SHP77 treated with DMSO at 0.1 percent for 48 hours (cell line): Measurements from ENCODE around the gene RALGAPB.

ENCODE experiments used
- DNase-seq: peaks from one replicate; lab custom pipeline; 2025; lab: John Stamatoyannopoulos, UW

RALGAPB gene

DNA sequence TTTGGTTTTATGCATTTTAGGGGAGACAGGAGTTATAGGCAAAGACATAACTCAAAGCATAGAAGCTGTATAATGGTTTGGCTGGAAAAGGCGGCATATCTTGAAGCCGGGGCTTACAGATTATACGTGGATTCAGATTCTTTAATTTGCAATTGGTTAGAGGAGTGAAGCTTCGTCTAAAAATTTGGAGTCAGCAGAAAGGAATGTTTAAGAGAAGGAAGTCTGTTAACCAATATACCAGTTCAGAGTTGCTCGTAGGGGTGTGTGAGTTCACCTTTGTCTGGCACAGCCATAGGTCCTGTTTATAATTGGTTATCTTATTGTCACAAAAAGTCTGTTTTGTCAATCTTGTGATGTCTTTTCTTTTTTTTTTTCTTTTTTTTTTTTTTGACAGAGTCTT, 137.9 kb downstream of the RALGAPB start:
- DNase-seq = no peak

DNA sequence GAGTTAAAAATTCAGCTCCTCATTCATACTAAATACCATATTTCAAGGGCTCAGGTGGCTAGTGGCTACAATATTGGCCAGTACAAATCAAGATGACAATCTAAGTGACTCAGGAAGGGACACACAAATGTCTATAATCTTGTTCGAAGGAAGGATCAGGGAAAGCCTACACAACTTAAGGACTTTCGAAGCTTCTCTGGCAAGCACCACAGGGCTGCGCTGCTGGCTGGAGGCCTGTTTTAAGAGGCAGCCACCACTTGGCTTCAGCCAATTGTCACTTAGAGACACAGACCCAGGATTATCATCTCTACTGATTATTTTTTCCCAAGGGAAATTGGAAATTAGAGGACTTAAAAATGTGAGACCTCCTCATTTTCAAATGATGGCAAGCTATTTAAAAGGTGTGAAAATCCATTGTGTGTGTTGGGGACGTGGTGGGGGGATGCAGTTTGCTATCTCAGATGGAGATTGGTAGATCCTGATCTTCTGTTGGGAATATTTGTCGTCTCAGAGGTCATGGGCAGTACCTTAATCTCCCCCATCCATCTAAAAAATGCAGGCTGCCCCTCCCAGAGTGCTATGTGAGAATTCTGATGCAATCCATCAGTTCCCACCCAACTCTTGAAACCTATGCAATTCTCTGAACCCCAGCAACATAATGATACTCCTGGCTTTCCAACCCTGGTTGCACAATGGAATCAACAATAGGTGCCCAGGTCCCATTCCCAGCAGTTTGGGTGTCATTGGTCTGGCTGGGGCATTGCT, 140.3 kb downstream of the RALGAPB start:
- DNase-seq = no peak

DNA sequence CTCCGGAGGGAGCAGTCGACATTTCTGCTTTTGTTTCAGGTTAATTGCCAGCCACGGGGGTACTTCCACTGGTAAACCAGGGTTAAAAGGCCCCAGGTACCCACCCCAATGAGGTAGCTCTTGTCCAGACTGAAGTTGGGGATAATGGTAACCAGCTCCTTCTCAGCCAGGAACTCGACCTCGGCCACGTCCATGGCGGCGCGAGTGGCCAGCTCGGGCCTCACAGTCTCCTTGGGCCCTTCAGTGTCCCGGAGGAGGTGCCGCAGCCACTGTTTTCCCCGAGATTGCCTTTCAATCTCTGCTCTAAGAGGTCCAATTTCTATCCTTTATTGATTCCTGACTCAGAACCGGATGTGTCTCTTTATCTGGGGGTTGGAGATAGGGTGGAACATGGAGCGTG, 142.6 kb downstream of the RALGAPB start:
- DNase-seq = no peak

DNA sequence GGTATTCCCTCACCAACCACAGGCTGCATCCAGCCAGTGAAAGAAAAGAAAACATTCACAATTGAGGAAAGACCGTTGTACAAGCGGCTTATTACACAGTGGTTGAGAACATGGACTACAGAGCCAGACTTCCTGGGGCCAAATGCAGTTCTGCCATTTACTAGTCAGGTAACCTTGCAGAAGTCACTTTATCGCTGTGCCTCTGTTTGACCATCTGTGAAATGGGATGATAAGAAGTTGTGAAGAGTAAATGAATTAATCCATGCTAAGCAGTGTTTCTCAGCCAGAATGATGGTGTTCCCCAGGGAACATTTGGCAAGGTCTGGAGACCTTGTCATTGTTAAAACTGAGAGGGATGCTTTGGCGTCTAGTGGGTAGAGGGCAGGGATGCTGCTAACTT, 143.8 kb downstream of the RALGAPB start:
- no peak for DNase-seq

DNA sequence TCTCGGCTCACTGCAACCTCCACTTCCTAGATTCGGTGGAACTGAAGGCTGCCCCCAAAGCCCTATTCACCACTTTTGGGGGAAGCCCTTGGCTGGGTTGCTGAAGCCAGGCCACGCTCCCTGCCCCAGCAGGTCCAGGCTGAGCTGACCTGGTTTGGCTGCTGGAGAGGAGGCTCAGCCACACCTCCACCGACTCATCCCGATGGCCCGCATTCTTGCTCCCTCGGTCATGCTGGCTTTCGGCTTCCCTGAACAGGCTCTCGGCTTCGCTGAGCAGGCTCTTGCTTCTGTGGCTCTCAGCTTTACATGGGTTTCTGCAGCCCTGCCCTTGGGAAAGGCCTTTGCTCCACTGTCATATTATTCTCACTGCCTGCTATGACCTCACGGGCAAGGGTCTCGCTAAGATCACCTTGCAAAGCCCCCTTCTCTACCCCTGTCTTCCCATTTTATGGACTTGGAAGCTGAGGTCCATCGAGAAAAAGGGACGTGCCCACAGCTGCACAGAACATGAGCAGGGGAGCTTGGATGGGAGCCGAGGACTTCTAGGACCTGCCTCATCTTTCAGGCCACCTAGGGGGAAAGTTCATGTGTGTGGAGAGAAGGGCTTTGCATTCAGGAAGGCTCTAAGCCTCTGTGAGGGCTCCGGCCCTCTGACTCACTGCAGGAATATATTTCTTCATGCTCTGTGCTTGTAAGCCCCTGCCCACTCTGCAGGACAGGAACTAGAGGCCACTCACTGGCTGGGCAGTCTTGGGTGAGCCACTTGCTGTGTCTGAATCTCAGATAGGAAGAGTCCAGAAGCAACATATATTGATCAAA, 144.6 kb downstream of the RALGAPB start:
- DNase-seq = no peak

DNA sequence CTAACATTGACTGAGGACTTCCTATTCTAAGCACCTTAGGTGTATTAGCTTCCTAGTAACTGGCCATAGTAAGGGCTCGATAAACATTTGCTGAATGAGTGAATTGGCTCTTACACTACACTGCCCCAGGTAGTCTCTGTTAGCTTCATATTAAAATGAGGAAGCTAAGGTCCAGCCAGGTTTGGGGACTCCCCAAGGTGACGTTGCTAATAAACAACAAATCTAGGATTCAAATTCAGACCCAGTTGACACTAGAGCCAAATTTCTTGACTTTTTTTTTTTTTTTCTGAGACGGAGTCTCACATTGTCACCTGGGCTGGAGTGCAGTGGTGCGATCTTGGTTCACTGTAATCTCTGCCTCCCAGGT, 145.2 kb downstream of the RALGAPB start:
- no peak for DNase-seq

DNA sequence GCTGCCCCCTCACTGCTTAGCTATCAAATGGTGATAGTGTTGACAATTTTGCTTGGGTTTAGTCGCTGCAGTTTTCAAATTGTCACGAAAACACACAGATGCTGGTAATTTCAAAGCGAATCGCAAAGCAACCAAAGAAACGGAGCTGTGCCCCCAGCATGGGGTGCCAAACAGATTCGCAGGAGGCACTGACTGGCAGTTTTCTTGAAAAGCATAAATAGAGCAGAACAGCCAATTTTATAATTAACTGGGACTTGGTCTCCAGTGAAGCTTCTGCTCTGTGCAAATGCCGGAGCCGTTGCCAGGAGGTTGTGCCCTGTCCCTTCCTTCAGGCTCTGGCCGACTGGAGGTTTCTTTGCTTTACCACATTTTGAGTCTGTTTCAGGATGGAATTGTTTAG, 147.8 kb downstream of the RALGAPB start:
- DNase-seq = no peak

DNA sequence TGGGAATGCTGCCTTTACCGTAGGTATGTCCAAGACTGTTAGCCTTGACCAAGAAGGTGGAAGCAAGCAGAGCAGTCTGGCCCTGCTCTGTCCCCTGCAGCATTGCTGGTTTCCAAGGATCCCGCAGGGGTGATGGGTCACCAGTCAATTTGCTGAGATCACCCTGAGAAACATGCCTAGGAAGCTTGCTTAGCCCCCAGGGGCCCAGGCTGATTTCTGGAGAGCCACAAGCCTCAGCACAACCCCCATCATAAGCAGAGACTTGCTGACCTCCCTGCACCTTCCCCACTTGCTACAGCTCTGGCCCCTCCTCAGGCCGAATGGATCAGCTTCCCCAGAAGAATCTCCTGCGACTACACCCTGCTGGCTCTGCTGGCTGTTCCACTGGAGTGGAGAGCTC, 150.4 kb downstream of the RALGAPB start:
- no peak for DNase-seq

DNA sequence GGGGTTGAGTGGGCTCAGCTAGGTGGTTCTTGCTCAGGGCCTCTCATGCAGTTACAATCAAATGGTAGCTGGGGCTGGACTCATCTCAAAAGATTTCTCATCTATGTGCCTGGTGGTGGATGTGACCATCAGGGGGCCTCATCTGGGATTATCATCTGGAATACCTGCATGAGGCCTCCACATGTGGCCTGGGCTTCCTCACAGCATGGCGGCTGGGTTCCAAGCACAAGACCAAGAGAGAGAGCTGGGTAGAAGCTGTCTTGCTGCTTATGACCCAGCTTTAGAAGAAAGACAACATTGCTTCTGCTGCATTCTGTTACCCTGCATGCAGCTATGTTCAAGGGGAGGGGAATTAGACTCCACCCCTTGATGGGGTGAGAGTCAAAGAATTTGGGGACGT, 151.4 kb downstream of the RALGAPB start:
- DNase-seq = no peak

DNA sequence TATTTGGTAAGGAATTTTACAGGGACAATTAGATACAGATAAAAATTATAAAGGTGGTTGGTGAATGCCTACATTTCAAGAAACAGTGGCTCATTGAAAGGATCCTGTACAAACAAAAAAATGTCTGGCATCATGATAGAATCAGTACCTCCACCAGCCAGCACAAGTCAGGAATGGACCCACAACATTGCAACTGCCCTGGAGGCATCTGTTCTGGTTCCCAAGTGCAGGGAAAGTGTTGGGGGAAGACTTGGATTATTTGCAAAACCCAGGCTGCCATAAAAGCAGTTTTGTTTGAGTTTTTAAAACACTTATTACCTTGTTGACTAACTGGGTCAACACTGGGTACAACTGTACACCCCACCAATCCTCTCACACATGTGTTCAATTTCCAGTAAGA, 153.3 kb downstream of the RALGAPB start:
- no peak for DNase-seq

DNA sequence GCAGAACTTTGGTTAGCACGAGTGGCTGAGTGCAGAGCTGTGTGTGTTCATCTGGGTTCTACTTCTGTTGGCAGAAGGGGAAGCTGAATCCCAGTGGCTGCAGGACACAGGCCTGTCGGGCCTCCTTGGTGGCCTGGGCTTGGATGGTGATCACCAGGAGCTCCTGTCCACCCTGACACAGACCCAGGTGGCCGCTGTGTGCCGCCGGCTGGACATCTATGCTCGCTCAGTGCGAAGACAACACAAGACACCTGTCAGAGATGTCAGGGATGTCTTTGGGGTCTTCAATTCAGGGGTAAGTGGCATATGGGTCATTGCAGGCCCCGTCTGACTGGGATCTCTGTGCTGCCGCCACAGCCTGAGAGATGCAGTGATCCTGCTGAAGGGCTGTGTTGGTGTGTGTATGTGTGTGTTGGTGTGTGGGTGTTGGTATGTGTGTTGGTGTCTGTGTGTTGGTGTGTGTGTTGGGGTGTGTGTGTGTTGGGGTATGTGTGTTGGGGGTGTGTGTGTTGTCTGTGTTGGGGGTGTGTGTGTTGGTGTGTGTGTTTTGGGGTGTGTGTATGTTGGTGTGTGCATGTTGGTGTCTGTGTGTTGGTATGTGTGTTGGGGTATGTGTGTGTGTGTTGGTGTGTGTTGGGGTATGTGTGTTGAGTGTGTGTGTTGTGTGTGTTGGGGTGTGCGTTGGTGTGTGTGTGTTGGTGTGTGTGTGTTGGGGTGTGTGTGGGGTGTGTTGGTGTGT, 154.4 kb downstream of the RALGAPB start:
- DNase-seq = no peak
